Central memory CD8-positive, alpha-beta T cell (primary cell): ENCODE results near the gene ACY1.
"Not testable (repeated sequence)": the region's sequence is repeated elsewhere in the genome, so short reads cannot be mapped to it uniquely, and the experiment has no call there.

Experiments used
- ATAC-seq: fragments of 150-1000 bp; cut with Tn5 transposase; replicated peaks from 2 replicates; pipeline ENCODE4 v1.10.0; 2022; ENCODE audit warnings: mild to moderate bottlenecking, moderate FRiP score, moderate number of reproducible peaks; ENCODE audit not compliant: poor library complexity, severe bottlenecking; ENCODE audit errors: extremely low read depth
- DNase-seq, 2 donors: peaks; one replicate each; pipeline ENCODE4 v3.0.0; 2021; ENCODE audit warnings: low spot score in 2 of 2
- H3K27ac Mint-ChIP-seq: one replicate; pipeline ENCODE4 v1.8.0; 2022; ENCODE audit warnings: low read depth, mild to moderate bottlenecking, moderate library complexity, mixed read lengths
- H3K27me3 Mint-ChIP-seq: one replicate; pipeline ENCODE4 v1.8.0; 2022; ENCODE audit warnings: mixed read lengths
- H3K36me3 Mint-ChIP-seq: one replicate; pipeline ENCODE4 v1.8.0; 2022; ENCODE audit warnings: mild to moderate bottlenecking, moderate library complexity, mixed read lengths; ENCODE audit not compliant: insufficient read depth
- H3K4me1 Mint-ChIP-seq: one replicate; pipeline ENCODE4 v1.8.0; 2022; ENCODE audit warnings: mixed read lengths
- H3K4me3 Mint-ChIP-seq: one replicate; pipeline ENCODE4 v1.8.0; 2022; ENCODE audit warnings: mild to moderate bottlenecking, moderate library complexity, mixed read lengths
- H3K9me3 Mint-ChIP-seq: one replicate; pipeline ENCODE4 v1.8.0; 2022; ENCODE audit warnings: mixed read lengths

The ACY1 gene

DNA sequence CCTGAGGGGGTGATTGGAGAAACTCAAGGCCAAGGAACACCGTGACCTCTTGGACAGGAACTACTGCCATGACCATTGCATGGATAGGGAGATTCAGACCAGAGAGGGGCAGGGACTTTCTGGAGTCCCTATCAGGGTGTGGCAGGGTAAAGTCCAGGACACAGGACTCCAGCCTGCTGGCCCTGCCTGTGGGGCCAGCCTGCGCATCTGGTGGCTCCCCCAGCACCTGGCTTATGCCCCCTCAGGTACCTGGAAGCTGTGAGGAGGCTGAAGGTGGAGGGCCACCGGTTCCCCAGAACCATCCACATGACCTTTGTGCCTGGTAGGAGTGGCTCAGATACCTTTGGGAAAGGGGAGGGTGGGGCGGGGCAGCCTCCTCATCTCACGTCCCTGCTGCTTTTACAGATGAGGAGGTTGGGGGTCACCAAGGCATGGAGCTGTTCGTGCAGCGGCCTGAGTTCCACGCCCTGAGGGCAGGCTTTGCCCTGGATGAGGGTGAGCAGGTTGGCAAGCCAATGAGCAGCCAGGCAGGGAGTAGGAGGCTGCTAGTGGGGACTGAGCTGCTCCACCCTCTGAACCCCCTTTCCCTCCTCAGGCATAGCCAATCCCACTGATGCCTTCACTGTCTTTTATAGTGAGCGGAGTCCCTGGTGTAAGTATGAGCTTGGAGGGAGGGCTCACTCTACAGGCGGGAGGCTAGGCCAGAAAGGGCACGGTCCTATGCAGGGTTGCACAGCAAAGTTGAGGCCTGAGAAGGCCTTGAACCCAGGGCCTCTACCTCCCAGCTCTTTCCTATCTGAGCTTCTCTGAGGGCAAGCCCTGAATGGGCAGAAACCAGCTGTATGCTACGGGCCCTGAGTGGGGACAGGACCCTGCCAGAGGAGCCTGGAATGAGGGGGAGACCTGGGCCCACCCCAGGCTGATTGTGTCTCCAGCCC is 2.9 kb downstream of the ACY1 start:
- no peak for ATAC-seq
- no peak for DNase-seq
- peaks cover 2% of the 10 kb centered on the region for H3K36me3 Mint-ChIP-seq
- H3K4me3 Mint-ChIP-seq = no peak overlapping the region
- no peaks in the 10 kb centered on the region for H3K27me3 Mint-ChIP-seq
- H3K4me1 Mint-ChIP-seq = peaks cover 19% of the 10 kb centered on the region
- H3K9me3 Mint-ChIP-seq = no peaks in the 10 kb centered on the region
- no peak overlapping the region for H3K27ac Mint-ChIP-seq

- ATAC-seq (no peak), DNase-seq (no peak)
- no peaks in the 10 kb centered on the region for H3K9me3 Mint-ChIP-seq
- no peaks in the 10 kb centered on the region for H3K27me3 Mint-ChIP-seq
- H3K36me3 Mint-ChIP-seq = peaks cover 3% of the 10 kb centered on the region
- no peak overlapping the region for H3K4me3 Mint-ChIP-seq
- peak overlapping the region; percentile 45 for H3K27ac Mint-ChIP-seq
- H3K4me1 Mint-ChIP-seq = peaks cover 18% of the 10 kb centered on the region
These were observed 4.2 kb downstream of the ACY1 start for GRCh38 chr3:51987568-51987967.

GRCh38 chr3:51988286-51989146 is 5.2 kb downstream of the ACY1 start:
- Mint-ChIP-seq H3K27me3 (no peaks in the 10 kb centered on the region), H3K27ac (peak overlapping the region; percentile 78), H3K4me3 (no peak overlapping the region), H3K9me3 (no peaks in the 10 kb centered on the region), H3K4me1 (peaks cover 10% of the 10 kb centered on the region), H3K36me3 (peaks cover 8% of the 10 kb centered on the region)
- ATAC-seq = no peak
- DNase-seq = no peak

- Mint-ChIP-seq H3K4me1 (peaks cover 19% of the 10 kb centered on the region), H3K36me3 (peaks cover 11% of the 10 kb centered on the region)
- not testable (repeated sequence) for H3K9me3 Mint-ChIP-seq, DNase-seq, ATAC-seq, H3K4me3 Mint-ChIP-seq, H3K27ac Mint-ChIP-seq, H3K27me3 Mint-ChIP-seq
These were observed 7.2 kb downstream of the ACY1 start for GRCh38 chr3:51990501-51990971.

GRCh38 chr3:51992017-51992682 is 8.8 kb downstream of the ACY1 start:
- H3K36me3 Mint-ChIP-seq = peaks cover 14% of the 10 kb centered on the region

DNA sequence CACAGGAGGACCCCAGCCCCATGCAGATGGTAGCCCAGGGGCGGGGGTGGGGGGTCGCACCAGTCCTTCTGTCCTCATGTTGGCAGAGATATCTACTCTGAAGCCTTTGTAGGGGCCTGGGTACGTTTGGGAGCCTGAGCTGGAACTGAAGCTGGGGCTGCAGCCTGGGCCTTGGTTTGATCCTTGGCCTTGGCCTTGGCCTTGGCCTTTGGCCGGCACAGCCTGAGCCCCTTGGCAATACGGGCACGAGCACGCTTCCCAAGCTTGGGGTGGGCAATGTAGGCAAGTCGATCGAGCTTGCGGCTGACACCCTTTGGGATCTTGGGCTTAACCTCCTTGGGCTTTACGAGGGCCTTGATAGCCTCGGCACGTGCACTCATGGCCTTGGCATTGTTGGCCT is 10.3 kb downstream of the ACY1 start:
- DNase-seq, H3K27me3 Mint-ChIP-seq, H3K27ac Mint-ChIP-seq, H3K4me3 Mint-ChIP-seq, H3K9me3 Mint-ChIP-seq, ATAC-seq: not testable (repeated sequence)
- Mint-ChIP-seq H3K36me3 (peaks cover 14% of the 10 kb centered on the region), H3K4me1 (peaks cover 23% of the 10 kb centered on the region)

More at GRCh38 chr3:51992017-51992682, 8.8 kb downstream of the ACY1 start:
- H3K27ac Mint-ChIP-seq = no peak overlapping the region
- peaks cover 23% of the 10 kb centered on the region for H3K4me1 Mint-ChIP-seq
- ATAC-seq (no peak), DNase-seq (no peak)
- no peaks in the 10 kb centered on the region for H3K9me3 Mint-ChIP-seq
- no peak overlapping the region for H3K4me3 Mint-ChIP-seq
- H3K27me3 Mint-ChIP-seq = no peaks in the 10 kb centered on the region

DNA sequence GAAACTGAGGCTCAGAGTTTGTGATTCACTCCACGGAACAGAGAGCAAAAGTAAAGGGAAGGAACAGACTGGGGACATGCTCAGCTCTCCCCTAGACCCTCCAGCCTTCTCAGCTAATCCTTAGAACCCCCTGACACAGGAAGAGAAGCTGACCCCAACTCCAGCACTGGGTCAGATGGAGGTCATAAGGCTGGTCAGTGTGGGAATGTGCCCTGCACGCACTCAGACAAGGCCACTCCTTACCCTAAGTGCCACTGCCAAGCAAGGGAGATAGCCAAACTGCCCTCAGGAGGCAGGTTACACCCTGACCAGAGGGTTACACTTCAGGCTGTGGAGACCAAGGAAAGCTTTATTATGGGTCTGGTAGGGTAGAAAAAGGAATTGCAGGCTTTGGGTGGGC is 11.2 kb downstream of the ACY1 start:
- DNase-seq = no peak
- Mint-ChIP-seq H3K4me1 (peaks cover 23% of the 10 kb centered on the region), H3K36me3 (peaks cover 14% of the 10 kb centered on the region), H3K27me3 (no peaks in the 10 kb centered on the region), H3K27ac (peak overlapping the region; percentile 98), H3K4me3 (peak overlapping the region; percentile 95), H3K9me3 (no peaks in the 10 kb centered on the region)
- no peak for ATAC-seq

DNA sequence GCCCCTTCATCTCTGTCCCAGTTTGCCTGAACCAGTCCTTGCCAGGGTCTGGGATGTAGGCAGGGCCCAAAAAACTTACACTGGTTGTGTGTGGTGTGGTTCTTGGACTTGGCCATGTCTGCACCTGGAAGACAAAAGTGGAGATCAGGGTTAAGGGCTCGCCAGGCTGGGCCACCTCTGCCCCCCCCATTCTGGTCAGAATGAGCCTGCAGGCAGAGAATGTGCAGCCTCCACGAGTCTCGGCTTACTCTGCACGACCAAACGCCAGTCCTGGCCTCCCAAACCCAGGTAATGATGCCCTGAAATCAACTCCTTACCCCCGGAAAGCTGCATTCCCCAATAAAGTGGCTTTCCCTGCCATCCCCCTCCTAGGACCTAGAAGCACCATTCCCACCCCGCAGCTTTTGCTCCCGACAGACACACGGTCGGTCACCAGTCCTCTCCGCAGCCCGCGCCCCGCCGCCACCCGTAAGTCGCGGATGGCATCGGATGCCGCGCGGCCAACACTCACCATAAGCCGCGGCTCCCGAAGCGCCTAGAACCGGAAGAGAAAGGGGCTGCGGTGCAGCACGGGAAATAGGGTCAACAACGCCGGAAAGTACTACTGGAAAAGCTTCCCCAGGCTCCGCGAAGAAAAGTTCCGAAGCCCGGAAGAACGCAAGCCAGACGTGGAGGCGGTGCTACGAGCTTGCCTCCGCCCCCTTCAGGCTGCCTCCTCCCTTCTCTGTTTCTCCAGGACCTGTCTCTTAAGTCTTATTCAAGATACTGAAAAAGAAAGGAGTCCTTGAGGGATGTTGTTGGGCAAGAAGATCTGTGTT is 12.2 kb downstream of the ACY1 start, which contains the start of gene RPL29:
Gene RPL29 (minus strand): TSS at position 550 of the 818 bp plus-strand sequence. CDS start 434 bp downstream, at position 116.
- peak within 1 kb of the TSS; percentile 98 for H3K27ac Mint-ChIP-seq
- H3K4me3 Mint-ChIP-seq = peak within 1 kb of the TSS; percentile 95
- DNase-seq (peak; percentile 86 to 89), ATAC-seq (peak; percentile 91)
- H3K36me3 Mint-ChIP-seq = peaks cover 14% of the 10 kb centered on the region
- H3K27me3 Mint-ChIP-seq = no peaks in the 10 kb centered on the region
- no peaks in the 10 kb centered on the region for H3K9me3 Mint-ChIP-seq
- peaks cover 23% of the 10 kb centered on the region for H3K4me1 Mint-ChIP-seq

GRCh38 chr3:51997172-51997571 is 13.8 kb downstream of the ACY1 start:
- Mint-ChIP-seq H3K4me1 (peaks cover 31% of the 10 kb centered on the region), H3K27me3 (no peaks in the 10 kb centered on the region), H3K36me3 (peaks cover 14% of the 10 kb centered on the region), H3K27ac (no peak overlapping the region), H3K4me3 (peak overlapping the region; percentile 2), H3K9me3 (no peaks in the 10 kb centered on the region)
- ATAC-seq = no peak
- DNase-seq = no peak

DNA sequence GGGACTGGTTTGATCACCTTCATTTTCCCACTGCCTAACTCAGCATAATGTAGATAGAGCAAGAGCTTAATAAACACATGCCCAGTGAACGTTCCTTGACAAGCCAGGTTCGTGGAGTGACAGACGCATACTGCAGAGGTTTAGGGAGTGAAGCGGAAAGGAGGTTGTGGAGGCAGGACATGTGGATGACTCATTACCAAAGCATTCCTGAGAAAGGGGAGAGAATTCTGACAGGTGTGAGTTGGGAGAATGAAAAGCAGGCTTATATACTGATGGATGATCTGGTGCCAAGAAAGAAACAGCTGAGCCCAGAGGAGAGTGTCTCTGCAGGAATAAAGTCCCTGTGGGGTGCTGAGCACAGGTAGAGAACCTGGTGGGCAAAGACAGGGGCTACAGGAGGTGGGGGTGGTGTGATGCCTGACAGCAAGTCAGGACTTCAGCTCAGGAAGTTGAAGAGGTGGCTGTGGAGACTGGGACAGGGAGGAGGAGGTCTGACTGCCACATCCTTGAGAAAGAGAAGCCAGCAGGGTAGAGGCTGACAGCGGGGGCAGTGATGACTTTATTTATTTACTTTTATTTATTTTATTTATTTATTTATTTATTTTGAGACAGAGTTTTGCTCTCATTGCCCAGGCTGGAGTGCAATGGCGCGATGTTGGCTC is 14.7 kb downstream of the ACY1 start:
- no peaks in the 10 kb centered on the region for H3K9me3 Mint-ChIP-seq
- DNase-seq (no peak), ATAC-seq (no peak)
- H3K36me3 Mint-ChIP-seq = peaks cover 10% of the 10 kb centered on the region
- no peak overlapping the region for H3K27ac Mint-ChIP-seq
- H3K4me3 Mint-ChIP-seq = no peak overlapping the region
- peaks cover 26% of the 10 kb centered on the region for H3K4me1 Mint-ChIP-seq
- H3K27me3 Mint-ChIP-seq = no peaks in the 10 kb centered on the region

DNA sequence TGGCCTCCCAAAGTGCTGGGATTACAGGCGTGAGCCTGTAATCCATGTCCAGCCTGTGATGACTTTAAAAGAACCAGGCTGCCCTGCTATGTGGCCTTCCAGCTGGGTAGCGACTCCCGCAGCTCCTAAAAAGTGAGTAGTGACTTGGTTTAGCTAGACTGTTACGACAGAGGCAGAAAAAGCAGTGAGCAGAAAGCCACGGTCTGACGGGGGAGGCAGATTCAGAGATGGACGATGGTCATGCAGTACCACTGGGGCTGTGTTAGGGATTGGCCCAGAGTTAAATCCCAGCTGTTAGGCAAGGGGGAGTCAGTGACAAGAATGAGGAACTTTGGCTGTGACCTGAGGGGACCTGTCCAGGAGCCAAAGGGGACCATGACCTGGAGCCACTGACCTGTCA is 15.4 kb downstream of the ACY1 start:
- Mint-ChIP-seq H3K36me3 (peaks cover 8% of the 10 kb centered on the region), H3K27ac (no peak overlapping the region), H3K27me3 (no peaks in the 10 kb centered on the region), H3K4me1 (peaks cover 26% of the 10 kb centered on the region), H3K4me3 (no peak overlapping the region), H3K9me3 (no peaks in the 10 kb centered on the region)
- DNase-seq (no peak), ATAC-seq (no peak)
